Measurements from ENCODE around the gene TXLNA. TPM values are rescaled to one million over a fixed set of nuclear protein-coding genes. Genes with fewer than 3 reads are reported as not detected.
"Not testable (repeated sequence)": the region's sequence is repeated elsewhere in the genome, so short reads cannot be mapped to it uniquely, and the experiment has no call there.

Gene TXLNA
- total RNA-seq = 47.5 TPM
- long read RNA-seq, full-length matches to known transcripts = 23 of 50 reads
- long read RNA-seq, partial matches to known transcripts = 17 of 50 reads
- long read RNA-seq, other reads (novel, unspliced or antisense) = 10 of 50 reads

DNA sequence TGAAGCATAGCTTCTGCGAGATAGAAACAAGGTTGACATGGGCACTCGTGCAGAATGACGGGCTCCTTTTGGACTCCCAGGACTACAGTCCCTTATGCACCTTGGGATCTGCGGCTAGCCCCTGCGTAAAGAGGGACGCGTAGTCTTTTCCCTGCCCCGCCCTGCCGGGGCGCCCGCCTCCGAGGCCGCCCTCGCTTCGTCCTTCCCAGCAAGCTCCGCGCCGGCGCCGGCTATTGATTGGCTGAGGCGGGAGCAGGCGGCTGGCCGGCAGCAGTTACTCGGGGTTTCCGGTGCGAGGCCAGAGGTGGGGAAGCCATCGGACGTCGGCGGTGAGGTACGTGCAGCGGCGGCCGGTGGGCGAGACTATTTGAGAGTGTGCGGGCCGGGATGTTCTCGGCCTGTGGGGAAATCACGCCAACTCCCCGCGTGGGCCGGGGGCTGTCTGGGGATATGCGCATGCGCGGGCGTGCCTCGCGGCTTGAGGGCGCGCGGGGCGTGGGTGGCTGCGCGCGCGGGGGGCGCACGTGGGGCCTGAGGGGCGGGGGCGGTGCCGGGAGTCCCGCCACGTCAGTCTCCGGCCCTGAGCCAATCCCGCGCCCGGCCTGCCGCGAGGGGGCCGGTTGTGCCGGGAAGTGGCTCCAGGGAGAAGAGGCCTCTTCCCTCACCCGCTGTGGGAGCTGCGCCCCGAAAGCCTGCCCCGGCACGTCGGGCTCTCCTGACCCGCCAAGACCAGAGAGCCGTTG lies at the start of gene TXLNA:
Gene TXLNA, plus strand, starts transcription at position 233 of the 743 bp plus-strand sequence. CDS start 671 bp downstream, outside the sequence.
- peak within 1 kb of the TSS; percentile 94 for H3K27ac ChIP-seq
- DNase-seq (peak; percentile 98), ATAC-seq (peak; percentile 95)
- peaks cover 34% of the 10 kb centered on the region for H3K36me3 ChIP-seq
- intact Hi-C loops (cut with DNase I) = no loop called here
- H3K4me3 ChIP-seq = peak within 1 kb of the TSS; percentile 80
- H3K4me1 ChIP-seq = peaks cover 42% of the 10 kb centered on the region
- H3K9me3 ChIP-seq = no peaks in the 10 kb centered on the region
- H3K27me3 ChIP-seq = no peaks in the 10 kb centered on the region
- TF ChIP-seq, protein P1, sequence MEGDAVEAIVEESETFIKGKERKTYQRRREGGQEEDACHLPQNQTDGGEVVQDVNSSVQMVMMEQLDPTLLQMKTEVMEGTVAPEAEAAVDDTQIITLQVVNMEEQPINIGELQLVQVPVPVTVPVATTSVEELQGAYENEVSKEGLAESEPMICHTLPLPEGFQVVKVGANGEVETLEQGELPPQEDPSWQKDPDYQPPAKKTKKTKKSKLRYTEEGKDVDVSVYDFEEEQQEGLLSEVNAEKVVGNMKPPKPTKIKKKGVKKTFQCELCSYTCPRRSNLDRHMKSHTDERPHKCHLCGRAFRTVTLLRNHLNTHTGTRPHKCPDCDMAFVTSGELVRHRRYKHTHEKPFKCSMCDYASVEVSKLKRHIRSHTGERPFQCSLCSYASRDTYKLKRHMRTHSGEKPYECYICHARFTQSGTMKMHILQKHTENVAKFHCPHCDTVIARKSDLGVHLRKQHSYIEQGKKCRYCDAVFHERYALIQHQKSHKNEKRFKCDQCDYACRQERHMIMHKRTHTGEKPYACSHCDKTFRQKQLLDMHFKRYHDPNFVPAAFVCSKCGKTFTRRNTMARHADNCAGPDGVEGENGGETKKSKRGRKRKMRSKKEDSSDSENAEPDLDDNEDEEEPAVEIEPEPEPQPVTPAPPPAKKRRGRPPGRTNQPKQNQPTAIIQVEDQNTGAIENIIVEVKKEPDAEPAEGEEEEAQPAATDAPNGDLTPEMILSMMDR (IDR thresholded peaks at IDR 0.05) = no peak

DNA sequence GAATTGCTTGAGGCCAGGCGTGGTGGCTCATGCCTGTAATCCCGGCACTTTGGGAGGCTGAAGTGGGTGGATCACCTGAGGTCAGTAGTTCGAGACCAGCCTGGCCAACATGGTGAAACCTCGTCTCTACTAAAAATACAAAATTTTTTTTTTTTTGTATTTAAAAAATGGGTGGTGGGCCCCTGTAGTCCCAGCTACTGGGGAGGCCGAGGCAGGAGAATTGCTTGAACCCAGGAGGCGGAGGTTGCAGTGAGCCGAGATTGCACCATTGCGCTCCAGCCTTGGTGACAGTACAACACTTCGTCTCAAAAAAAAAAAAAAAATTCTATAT lies 45.6 kb upstream of the TXLNA start:
- H3K4me3 ChIP-seq; H3K4me1 ChIP-seq; intact Hi-C loops (cut with DNase I); H3K9me3 ChIP-seq; H3K27ac ChIP-seq; H3K27me3 ChIP-seq; DNase-seq; ATAC-seq: not testable (repeated sequence)
- peaks cover 16% of the 10 kb centered on the region for H3K36me3 ChIP-seq

DNA sequence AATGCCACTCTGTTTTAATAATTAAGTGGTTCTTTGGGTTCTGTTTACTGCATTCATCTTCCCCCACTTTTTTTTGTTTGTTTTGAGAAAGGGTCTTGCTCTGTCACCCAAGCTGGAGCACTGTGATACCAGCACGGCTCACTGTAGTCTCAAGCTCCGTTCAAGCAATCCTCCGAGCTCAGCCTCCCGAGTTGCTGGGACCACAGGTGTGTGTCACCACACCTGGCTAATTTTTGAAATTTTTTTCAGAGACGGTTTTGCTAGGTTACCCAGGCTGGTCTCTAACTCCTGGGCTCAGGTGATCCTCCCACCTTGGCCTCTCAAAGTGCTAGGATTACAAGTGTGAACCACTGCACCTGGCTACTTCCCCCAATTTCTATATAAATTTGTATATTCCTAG lies 42.4 kb upstream of the TXLNA start:
- no peak for ATAC-seq
- H3K36me3 ChIP-seq = no peaks in the 10 kb centered on the region
- no peak overlapping the region for H3K27ac ChIP-seq
- intact Hi-C loops (cut with DNase I) = no loop called here
- peaks cover under 1% of the 10 kb centered on the region for H3K4me1 ChIP-seq
- H3K9me3 ChIP-seq = no peaks in the 10 kb centered on the region
- DNase-seq = no peak
- H3K27me3 ChIP-seq = no peaks in the 10 kb centered on the region
- TF ChIP-seq, protein P1 (IDR thresholded peaks at IDR 0.05) = no peak
- H3K4me3 ChIP-seq = no peak overlapping the region

DNA sequence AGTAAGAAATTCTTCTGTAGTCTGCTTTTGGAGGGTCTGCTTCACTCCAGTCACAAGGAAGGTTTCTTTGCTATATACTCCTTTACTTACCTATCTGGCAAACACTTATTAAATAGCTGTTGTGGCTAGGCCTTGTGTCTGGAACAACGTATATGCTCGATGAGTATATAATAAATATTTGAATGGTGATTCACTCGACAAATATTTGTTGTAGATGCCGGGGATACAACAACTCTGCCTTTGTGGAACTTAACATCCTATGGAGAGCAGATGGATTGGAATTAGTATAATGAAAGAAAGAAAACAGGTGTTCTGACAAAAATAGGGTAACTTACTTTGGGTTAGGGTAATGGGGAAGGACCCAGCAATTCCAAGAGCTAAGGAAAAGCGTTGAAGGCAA lies 40.5 kb upstream of the TXLNA start:
- Histone ChIP-seq H3K27ac (no peak overlapping the region), H3K4me3 (no peak overlapping the region), H3K4me1 (peaks cover 10% of the 10 kb centered on the region), H3K9me3 (no peaks in the 10 kb centered on the region), H3K36me3 (no peaks in the 10 kb centered on the region), H3K27me3 (no peaks in the 10 kb centered on the region)
- TF ChIP-seq, protein P1 (IDR thresholded peaks at IDR 0.05) = no peak
- DNase-seq (no peak), ATAC-seq (no peak)
- intact Hi-C loops (cut with DNase I) = no loop called here

DNA sequence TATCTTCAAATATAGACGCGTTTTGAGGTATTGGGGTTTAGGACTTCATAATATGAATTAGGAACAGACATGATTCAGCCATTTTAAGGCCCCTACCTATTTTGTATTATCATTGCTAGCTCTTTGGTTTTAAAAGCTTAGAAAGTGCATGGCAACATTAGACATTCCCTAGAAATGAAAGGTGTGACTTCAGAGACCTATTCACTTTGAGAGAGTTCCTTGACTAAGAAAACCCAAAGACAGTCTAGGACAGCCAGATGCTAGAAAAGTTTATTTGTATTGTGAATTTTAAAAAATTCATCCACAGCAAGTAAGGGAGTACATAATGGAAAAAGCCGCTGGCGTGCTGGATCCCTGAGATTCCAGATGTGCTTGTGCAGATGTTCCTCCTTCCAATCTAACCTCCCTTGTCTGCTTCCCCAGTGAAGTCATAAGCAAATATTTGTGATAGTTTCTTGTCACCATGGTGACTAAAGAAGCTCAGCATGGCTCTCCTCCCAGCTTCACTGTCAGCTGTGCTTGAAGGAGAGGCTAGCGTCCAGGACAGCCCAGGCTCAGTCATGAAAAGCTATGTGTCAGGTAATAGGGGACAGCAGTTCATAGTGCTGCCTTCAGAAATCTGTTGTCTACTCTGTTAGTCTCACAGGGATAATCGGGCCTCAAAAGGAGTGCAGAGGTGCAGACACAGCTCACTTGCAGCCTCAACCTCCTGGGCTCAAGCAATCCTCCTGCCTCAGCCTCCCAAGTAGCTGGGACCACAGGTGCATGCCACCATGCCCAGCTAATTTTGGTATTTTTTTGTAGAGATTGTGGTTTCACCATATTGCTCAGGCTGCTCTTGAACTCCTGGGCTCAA lies 36.8 kb upstream of the TXLNA start:
- H3K4me1 ChIP-seq = peaks cover 10% of the 10 kb centered on the region
- TF ChIP-seq, protein P1 (IDR thresholded peaks at IDR 0.05) = no peak
- H3K27ac ChIP-seq = peak overlapping the region; percentile 45
- ATAC-seq = peak; percentile 79
- no peaks in the 10 kb centered on the region for H3K36me3 ChIP-seq
- H3K27me3 ChIP-seq = no peaks in the 10 kb centered on the region
- no peak for DNase-seq
- no peak overlapping the region for H3K4me3 ChIP-seq
- intact Hi-C loops (cut with DNase I) = no loop called here
- no peaks in the 10 kb centered on the region for H3K9me3 ChIP-seq

DNA sequence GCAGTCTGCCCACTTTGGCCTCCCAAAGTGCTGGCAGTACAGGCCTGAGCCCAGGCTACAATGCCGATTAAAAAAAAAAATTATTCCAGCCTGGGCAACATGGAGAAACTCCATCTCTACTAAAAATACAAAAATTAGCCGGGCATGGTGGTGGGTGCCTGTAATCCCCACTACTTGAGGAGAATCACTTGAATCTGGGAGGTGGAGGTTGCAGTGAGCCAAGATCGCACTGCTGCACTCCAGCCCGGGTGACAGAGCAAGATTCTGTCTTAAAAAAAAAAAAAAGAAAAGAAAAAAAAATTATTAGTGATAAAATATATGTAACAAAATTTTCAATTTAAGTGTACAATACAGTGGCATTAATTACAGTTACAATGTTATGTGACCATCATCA lies 36.2 kb upstream of the TXLNA start:
- H3K27me3 ChIP-seq; ATAC-seq; H3K9me3 ChIP-seq; DNase-seq; H3K36me3 ChIP-seq; H3K4me3 ChIP-seq; intact Hi-C loops (cut with DNase I): not testable (repeated sequence)
- peak overlapping the region; percentile 2 for H3K27ac ChIP-seq
- peaks cover 10% of the 10 kb centered on the region for H3K4me1 ChIP-seq

Data from upper lobe of right lung (tissue), 1 donor.